HG03039 (cell line): Measurements from ENCODE around the gene PLCB2.
A peak's percentile ranks its signal among the peaks of the same experiment; 100 is the strongest.

Experiments
- ATAC-seq: cut with Tn5 transposase; IDR thresholded peaks from one replicate; pipeline ENCODE4 v1.9.1; 2021; ENCODE audit warnings: mild to moderate bottlenecking, moderate library complexity; ENCODE audit not compliant: unreplicated experiment

PLCB2 gene

GRCh38 chr15:40325700-40326099 is 18.0 kb upstream of the PLCB2 start:
- ATAC-seq = no peak

- no peak for ATAC-seq
Observed at GRCh38 chr15:40325188-40325587, 17.5 kb upstream of the PLCB2 start.

GRCh38 chr15:40323953-40324937 is 16.5 kb upstream of the PLCB2 start:
- ATAC-seq = peak; percentile 5

GRCh38 chr15:40323239-40323952 is 15.7 kb upstream of the PLCB2 start, which contains the start of gene INAFM2:
INAFM2 (plus strand) TSS chr15:40323692; CDS start chr15:40324056, 364 bp downstream.
- ATAC-seq = peak; percentile 78

- ATAC-seq = no peak
Observed at GRCh38 chr15:40322531-40323238, 14.9 kb upstream of the PLCB2 start.

- ATAC-seq = no peak
Observed at GRCh38 chr15:40320931-40321371, 13.2 kb upstream of the PLCB2 start.

GRCh38 chr15:40320409-40320808 is 12.7 kb upstream of the PLCB2 start:
- ATAC-seq = no peak

GRCh38 chr15:40317580-40317979 is 9.8 kb upstream of the PLCB2 start:
- no peak for ATAC-seq

GRCh38 chr15:40316931-40317330 is 9.2 kb upstream of the PLCB2 start:
- ATAC-seq = no peak

GRCh38 chr15:40314723-40315276 is 7.1 kb upstream of the PLCB2 start:
- no peak for ATAC-seq

GRCh38 chr15:40313531-40314398 is 6.0 kb upstream of the PLCB2 start:
- ATAC-seq = no peak

GRCh38 chr15:40312370-40313158 is 4.8 kb upstream of the PLCB2 start:
- no peak for ATAC-seq

GRCh38 chr15:40310993-40311392 is 3.3 kb upstream of the PLCB2 start:
- ATAC-seq = no peak

- ATAC-seq = no peak
Observed at GRCh38 chr15:40310001-40310959, 2.5 kb upstream of the PLCB2 start.

- no peak for ATAC-seq
Observed at GRCh38 chr15:40309344-40309862, 1.7 kb upstream of the PLCB2 start.

GRCh38 chr15:40306908-40307307 is 827 bp downstream of the PLCB2 start:
- ATAC-seq = no peak

- ATAC-seq = no peak
Observed at GRCh38 chr15:40306371-40306770, 1.4 kb downstream of the PLCB2 start.

GRCh38 chr15:40305281-40305680 is 2.5 kb downstream of the PLCB2 start:
- no peak for ATAC-seq
